ENCODE measurements around the gene ATAD3C.
"Not testable (repeated sequence)": the region's sequence is repeated elsewhere in the genome, so short reads cannot be mapped to it uniquely, and the experiment has no call there.

Gene ATAD3C

GRCh38 chr1:1432951-1433803, 16.3 kb upstream of the ATAD3C start:
- DNase-seq, result no peak

DNA sequence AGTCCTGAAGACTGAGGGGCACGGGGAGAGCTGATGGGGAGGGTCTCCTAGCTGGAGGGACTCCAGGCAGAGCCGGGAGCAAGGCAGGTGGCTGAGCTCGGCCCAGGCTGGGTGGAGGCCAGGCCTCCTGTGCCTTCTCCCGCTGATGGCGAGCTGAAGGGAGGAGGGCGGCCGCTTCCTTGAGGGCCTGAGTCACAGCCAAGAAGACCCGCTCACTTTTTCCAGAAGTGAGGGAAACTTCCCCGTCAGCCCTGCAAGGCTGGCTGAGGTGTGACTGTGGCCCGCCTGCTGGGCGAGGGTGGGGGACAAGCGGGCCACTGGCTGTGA, 15.7 kb upstream of the ATAD3C start:
- no peak for DNase-seq

GRCh38 chr1:1434131-1434823, 15.2 kb upstream of the ATAD3C start:
- DNase-seq, result no peak

DNA sequence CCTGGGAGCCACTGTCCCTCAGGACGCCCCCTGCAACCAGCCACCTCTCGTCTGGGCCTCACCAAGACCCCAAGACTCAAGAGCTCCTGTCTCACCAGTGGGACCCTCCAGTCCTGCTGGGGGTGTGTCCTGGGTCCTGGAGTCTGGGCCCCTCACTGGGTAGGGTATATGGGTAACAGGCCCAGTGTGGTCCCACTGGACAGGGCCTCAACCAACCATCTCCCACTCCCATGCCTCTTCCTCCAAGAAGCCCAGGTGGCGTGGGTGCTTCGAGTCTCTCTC, 14.7 kb upstream of the ATAD3C start:
- no peak for DNase-seq

DNA sequence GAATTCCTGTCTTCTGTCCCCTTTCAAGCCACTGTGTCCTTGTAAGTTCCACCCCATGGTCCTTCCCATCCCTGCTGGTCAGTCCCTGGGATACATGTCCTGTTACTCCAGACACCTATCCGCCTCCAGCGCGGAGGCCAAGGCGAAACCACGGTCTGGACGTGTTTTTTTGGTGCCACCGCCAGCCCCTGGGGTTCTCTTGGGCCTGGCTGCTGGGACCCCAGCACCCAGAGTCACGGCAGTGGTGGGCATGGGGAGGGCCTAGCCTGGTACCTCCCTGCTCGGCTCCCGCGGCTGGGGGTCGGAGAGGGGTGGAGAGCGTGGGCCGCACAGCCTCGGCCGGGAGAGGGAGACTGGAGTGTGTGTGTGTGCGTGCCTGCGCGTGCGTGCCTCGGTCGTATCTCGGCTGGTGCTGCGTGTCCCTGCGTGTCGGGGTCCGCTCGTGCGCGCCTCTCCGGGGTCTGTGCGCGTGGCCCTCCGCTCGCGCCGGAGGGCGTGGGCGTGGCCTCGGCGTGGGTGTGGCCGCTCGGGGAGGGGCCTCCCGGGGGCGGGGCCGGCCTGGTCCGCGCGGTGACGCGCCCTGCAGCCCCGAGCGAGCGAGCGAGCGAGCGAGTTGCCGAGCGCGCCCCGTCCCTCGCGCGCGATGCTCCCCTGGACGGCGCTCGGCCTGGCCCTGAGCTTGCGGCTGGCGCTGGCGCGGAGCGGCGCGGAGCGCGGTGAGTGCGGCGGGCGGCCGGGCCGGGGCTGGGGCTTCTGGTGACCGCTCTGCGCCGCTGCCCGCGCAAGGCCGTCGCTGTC, 14.2 kb upstream of the ATAD3C start, which contains the start of gene VWA1:
TSS of gene VWA1 (plus strand) at position 585 of the 798 bp plus-strand sequence. CDS start at position 644, 59 bp downstream.
- peak; percentile 44 for DNase-seq

DNA sequence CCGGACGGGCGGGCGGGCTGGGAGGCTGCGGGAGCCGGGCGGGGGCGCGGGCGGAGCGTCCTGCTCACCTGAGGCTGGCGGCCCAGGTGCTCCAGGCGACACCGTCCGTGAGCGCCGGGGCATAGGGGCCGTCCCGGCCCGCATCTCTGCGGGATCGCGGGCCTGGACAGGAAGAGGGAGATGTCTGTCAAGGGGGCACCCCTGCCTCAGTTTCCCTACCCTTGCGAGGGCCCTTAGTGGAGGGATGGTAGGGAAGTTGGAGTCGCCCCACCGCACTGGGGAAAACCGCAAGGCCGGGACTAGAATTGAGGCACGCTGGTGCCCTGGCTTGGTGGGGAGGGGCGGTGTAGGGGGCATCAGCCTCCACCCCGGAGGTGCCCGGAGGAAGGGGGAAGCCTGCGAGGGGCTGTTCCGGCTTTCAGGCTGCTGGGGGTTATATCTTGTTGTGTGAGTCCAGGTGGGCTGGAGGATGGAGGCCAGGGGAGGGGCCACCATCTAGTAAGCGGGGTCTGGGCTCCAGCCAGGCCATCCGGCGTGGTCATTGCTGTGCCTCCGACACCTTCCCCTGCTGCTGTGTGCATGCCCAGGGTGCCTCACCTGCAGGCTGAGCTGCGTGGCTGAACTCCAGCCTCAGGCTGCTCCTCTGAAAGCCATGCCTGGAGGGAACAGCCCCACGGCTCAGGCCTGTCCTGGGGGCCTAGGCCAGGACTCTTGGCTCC, 13.4 kb upstream of the ATAD3C start:
- no peak for DNase-seq

DNA sequence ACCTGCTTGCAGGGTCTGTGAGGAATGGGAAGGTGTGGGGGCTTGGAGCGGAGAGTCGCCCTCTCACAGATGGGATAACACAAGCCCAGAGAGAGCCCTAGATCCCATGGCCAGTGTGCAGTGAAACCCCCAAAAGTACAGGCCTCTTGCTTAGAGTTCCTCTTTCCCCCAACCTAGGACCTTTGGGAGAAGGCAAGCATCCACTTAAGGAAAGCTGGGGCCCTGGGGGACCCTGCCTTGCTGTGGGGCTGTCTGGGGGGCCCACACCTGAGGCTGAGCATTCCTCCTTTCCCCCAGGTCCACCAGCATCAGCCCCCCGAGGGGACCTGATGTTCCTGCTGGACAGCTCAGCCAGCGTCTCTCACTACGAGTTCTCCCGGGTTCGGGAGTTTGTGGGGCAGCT, 12.9 kb upstream of the ATAD3C start:
- no peak for DNase-seq

- DNase-seq, result no peak
Observed at GRCh38 chr1:1437033-1437903, 12.2 kb upstream of the ATAD3C start.

GRCh38 chr1:1437904-1438376, 11.5 kb upstream of the ATAD3C start:
- DNase-seq, result no peak

DNA sequence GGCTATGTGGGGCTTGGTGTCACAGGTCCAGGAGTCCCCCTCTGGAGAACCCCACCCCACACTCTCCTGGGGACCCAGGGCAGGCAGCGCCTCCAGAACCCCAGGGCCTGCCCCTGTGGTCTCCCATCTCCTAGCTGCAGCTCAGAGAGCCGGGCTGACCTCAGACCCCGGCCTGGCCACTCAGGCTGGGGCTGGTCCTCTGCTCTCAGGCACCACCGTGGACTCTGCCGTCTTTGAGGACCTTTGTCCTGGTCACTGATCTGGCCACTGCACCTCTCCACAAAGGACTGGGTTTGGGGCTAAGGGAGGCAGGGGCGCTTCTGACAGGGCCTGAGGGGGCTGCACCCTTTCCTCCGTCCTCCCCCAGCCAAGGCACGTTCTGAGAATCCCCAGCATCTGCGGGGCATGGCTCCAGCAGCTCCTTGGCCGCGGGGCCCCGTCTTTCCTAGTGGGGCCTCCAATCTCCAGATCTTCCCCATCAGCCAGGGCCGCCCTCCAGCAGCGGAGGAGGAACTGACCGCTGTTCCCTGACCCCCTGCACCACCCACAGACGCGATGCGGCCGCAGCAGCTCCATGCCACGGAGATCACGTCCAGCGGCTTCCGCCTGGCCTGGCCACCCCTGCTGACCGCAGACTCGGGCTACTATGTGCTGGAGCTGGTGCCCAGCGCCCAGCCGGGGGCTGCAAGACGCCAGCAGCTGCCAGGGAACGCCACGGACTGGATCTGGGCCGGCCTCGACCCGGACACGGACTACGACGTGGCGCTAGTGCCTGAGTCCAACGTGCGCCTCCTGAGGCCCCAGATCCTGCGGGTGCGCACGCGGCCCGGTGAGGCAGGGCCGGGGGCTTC, 10.7 kb upstream of the ATAD3C start:
- no peak for DNase-seq

DNA sequence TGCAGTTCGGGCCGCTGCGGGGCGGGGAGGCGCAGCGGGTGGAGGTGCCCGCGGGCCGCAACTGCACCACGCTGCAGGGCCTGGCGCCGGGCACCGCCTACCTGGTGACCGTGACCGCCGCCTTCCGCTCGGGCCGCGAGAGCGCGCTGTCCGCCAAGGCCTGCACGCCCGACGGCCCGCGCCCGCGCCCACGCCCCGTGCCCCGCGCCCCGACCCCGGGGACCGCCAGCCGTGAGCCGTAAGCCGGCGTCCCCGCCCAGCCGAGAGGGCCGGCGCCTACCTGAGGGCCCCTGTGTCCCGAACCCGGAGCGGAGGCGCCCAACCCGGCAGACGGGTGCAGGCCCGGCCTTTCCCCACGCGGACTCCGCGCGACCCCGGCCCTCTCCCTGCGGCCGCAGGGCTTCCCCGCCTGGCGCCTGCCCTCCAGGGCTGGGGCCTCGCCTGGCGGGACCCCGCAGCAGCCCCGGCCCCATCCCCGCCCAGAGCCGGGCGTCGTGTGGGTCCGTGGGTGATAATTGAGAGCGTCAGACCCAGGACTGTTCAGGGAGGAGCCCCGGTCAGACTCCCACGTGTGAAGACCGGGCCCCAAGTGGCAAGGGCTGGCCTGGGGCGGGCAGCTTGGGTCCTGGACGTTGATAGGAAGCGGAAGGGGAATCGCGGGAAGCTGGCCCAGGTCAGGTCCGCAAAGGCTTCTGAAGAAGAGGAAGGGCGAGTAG, 9.8 kb upstream of the ATAD3C start:
- no peak for DNase-seq

DNA sequence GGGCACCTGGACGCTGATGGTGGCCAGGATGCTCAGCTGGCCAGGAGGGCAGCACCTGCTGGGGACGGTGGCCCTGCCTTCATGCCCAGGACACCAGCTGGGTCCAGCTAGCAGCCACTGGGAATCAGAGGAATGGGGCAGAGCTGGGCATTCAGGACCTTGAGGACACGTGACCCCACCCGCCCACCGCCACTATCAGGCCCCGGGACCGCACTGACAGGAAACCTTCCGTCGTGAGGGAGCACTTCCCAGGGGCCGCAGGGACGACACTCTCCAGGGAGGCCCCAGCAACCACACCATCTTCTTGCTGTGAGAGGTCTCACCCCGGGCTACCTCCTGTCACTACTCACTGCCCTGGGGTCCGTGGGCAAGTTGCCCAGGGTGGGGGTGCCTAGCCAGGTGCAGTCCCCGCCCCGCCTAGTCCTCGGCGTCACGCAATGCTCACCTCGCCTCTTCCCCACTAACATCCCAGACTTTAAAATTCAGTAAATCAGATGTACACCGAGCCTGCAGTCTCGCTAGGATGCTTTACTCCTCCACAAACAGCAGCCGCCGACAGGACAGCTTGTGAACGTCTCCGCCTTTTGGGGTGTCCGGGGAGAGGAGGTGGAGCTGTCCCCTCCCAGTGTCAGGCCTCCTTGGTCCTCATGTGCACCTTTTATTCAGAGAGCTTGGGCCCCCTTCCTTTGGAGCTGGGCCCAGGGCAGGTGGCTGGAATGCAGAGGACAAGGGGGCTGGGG, 9.1 kb upstream of the ATAD3C start:
- no peak for DNase-seq

- DNase-seq, result no peak
Observed at GRCh38 chr1:1441002-1441888, 8.2 kb upstream of the ATAD3C start.

GRCh38 chr1:1442069-1442770, 7.3 kb upstream of the ATAD3C start:
- no peak for DNase-seq

- DNase-seq, result not testable (repeated sequence)
Observed at GRCh38 chr1:1446631-1447030, 2.9 kb upstream of the ATAD3C start.

- not testable (repeated sequence) for DNase-seq
Observed at GRCh38 chr1:1450616-1451015, 1.1 kb downstream of the ATAD3C start.

GRCh38 chr1:1451696-1452364, 2.3 kb downstream of the ATAD3C start:
- no peak for DNase-seq
